ENCODE measurements around the gene DBP. TPM values are rescaled to one million over a fixed set of nuclear protein-coding genes. Genes with fewer than 3 reads are reported as not detected.
A peak's percentile ranks its signal among the peaks of the same experiment; 100 is the strongest.

The DBP gene
- total and polyA plus RNA-seq, 2 of the 13 experiments (the other 11 are each of a cell fraction or from before 2014, with no cell fraction given) = 1.7 to 5.8 TPM

DNA sequence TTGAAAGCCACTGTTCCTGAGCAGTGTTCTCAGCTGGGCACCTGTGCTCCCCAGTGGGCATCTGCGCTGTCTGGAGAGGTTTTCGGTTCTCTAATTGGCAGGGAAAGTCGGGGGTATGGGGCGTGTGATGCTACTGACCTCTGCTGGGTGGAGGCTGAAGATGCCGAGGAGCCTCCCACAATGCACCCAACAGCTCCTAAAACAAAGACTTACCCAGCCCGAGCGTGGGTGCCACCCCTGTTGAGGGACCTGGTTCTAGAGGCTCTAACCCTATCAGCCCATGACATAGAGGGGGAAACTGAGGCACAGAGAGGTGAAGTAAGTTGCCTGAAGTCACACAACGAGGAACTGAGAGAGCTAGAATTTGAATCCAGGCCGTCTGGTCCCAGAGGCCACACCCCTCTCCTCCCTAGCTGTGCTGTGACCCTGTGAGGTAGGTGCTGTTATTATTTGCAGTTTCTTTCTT, 28.3 kb downstream of the DBP start (continued):
- TF ChIP-seq, protein P1, sequence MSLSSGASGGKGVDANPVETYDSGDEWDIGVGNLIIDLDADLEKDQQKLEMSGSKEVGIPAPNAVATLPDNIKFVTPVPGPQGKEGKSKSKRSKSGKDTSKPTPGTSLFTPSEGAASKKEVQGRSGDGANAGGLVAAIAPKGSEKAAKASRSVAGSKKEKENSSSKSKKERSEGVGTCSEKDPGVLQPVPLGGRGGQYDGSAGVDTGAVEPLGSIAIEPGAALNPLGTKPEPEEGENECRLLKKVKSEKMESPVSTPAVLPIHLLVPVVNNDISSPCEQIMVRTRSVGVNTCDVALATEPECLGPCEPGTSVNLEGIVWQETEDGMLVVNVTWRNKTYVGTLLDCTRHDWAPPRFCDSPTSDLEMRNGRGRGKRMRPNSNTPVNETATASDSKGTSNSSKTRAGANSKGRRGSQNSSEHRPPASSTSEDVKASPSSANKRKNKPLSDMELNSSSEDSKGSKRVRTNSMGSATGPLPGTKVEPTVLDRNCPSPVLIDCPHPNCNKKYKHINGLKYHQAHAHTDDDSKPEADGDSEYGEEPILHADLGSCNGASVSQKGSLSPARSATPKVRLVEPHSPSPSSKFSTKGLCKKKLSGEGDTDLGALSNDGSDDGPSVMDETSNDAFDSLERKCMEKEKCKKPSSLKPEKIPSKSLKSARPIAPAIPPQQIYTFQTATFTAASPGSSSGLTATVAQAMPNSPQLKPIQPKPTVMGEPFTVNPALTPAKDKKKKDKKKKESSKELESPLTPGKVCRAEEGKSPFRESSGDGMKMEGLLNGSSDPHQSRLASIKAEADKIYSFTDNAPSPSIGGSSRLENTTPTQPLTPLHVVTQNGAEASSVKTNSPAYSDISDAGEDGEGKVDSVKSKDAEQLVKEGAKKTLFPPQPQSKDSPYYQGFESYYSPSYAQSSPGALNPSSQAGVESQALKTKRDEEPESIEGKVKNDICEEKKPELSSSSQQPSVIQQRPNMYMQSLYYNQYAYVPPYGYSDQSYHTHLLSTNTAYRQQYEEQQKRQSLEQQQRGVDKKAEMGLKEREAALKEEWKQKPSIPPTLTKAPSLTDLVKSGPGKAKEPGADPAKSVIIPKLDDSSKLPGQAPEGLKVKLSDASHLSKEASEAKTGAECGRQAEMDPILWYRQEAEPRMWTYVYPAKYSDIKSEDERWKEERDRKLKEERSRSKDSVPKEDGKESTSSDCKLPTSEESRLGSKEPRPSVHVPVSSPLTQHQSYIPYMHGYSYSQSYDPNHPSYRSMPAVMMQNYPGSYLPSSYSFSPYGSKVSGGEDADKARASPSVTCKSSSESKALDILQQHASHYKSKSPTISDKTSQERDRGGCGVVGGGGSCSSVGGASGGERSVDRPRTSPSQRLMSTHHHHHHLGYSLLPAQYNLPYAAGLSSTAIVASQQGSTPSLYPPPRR (CRISPR knock-in tag; IDR thresholded peaks at IDR 0.05; ENCODE audit: borderline replicate concordance) = no peak
- no peak for TF ChIP-seq ZBTB7A (CRISPR knock-in tag; IDR thresholded peaks at IDR 0.05)
- TF ChIP-seq, protein P2, sequence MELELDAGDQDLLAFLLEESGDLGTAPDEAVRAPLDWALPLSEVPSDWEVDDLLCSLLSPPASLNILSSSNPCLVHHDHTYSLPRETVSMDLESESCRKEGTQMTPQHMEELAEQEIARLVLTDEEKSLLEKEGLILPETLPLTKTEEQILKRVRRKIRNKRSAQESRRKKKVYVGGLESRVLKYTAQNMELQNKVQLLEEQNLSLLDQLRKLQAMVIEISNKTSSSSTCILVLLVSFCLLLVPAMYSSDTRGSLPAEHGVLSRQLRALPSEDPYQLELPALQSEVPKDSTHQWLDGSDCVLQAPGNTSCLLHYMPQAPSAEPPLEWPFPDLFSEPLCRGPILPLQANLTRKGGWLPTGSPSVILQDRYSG (CRISPR knock-in tag; IDR thresholded peaks at IDR 0.05) = no peak
- no peak for TF ChIP-seq NFKBIZ (CRISPR knock-in tag; IDR thresholded peaks at IDR 0.05)
- TF ChIP-seq GABPB1 (CRISPR knock-in tag; IDR thresholded peaks at IDR 0.05) = no peak
- no peak for TF ChIP-seq NR2F6 (IDR thresholded peaks at IDR 0.05)
- peak; percentile 28; the same call in 1 of the 2 replicates for TF ChIP-seq NR2F6 (CRISPR knock-in tag; IDR thresholded peaks at IDR 0.05)
- TF ChIP-seq ZNF75D (CRISPR knock-in tag; IDR thresholded peaks at IDR 0.05; ENCODE audit: borderline replicate concordance) = no peak
- no peak for TF ChIP-seq SAFB2 (CRISPR knock-in tag; IDR thresholded peaks at IDR 0.05; ENCODE audit: borderline replicate concordance, low read depth)
- no peak for TF ChIP-seq YY1 (IDR thresholded peaks at IDR 0.05; ENCODE audit: insufficient read depth, insufficient replicate concordance, low read depth, low read length)
- no peak for TF ChIP-seq ZNF329 (CRISPR knock-in tag; IDR thresholded peaks at IDR 0.05; ENCODE audit: low read depth)
- no peak for TF ChIP-seq SMARCC2 (IDR thresholded peaks at IDR 0.05)
- no peak for TF ChIP-seq ZNF607 (CRISPR knock-in tag; IDR thresholded peaks at IDR 0.05; ENCODE audit: borderline replicate concordance)
- TF ChIP-seq, protein P3, sequence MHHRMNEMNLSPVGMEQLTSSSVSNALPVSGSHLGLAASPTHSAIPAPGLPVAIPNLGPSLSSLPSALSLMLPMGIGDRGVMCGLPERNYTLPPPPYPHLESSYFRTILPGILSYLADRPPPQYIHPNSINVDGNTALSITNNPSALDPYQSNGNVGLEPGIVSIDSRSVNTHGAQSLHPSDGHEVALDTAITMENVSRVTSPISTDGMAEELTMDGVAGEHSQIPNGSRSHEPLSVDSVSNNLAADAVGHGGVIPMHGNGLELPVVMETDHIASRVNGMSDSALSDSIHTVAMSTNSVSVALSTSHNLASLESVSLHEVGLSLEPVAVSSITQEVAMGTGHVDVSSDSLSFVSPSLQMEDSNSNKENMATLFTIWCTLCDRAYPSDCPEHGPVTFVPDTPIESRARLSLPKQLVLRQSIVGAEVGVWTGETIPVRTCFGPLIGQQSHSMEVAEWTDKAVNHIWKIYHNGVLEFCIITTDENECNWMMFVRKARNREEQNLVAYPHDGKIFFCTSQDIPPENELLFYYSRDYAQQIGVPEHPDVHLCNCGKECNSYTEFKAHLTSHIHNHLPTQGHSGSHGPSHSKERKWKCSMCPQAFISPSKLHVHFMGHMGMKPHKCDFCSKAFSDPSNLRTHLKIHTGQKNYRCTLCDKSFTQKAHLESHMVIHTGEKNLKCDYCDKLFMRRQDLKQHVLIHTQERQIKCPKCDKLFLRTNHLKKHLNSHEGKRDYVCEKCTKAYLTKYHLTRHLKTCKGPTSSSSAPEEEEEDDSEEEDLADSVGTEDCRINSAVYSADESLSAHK (CRISPR knock-in tag; IDR thresholded peaks at IDR 0.05; ENCODE audit: borderline replicate concordance) = no peak
- TF ChIP-seq, protein P4, sequence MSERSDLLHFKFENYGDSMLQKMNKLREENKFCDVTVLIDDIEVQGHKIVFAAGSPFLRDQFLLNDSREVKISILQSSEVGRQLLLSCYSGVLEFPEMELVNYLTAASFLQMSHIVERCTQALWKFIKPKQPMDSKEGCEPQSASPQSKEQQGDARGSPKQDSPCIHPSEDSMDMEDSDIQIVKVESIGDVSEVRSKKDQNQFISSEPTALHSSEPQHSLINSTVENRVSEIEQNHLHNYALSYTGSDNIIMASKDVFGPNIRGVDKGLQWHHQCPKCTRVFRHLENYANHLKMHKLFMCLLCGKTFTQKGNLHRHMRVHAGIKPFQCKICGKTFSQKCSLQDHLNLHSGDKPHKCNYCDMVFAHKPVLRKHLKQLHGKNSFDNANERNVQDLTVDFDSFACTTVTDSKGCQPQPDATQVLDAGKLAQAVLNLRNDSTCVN (CRISPR knock-in tag; IDR thresholded peaks at IDR 0.05; ENCODE audit: borderline replicate concordance) = no peak
- TF ChIP-seq, protein P5, sequence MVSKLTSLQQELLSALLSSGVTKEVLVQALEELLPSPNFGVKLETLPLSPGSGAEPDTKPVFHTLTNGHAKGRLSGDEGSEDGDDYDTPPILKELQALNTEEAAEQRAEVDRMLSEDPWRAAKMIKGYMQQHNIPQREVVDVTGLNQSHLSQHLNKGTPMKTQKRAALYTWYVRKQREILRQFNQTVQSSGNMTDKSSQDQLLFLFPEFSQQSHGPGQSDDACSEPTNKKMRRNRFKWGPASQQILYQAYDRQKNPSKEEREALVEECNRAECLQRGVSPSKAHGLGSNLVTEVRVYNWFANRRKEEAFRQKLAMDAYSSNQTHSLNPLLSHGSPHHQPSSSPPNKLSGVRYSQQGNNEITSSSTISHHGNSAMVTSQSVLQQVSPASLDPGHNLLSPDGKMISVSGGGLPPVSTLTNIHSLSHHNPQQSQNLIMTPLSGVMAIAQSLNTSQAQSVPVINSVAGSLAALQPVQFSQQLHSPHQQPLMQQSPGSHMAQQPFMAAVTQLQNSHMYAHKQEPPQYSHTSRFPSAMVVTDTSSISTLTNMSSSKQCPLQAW (CRISPR knock-in tag; IDR thresholded peaks at IDR 0.05) = 0 out of 2 replicates have a peak, but pooled peaks have one; percentile 27

All from HepG2 (cell line).